ENCODE data around the gene BDKRB1. TPM values are rescaled to one million over a fixed set of nuclear protein-coding genes. Genes with fewer than 3 reads are reported as not detected.

BDKRB1 gene
- total RNA-seq: not detected

- H3K36me3 ChIP-seq: no peaks in the 10 kb centered on the region
- no peak within 1 kb of the TSS for H3K4me3 ChIP-seq
- intact Hi-C loops (cut with DNase I): no loop called here
- no peak for DNase-seq (ENCODE audit: low spot score in 2 of 2)
- H3K27ac ChIP-seq: no peak within 1 kb of the TSS
- H3K9me3 ChIP-seq: peaks cover 0 to 5% of the 10 kb centered on the region in 2 donors
- no peak for TF ChIP-seq CTCF (IDR thresholded peaks at IDR 0.05)
- H3K27me3 ChIP-seq: no peaks in the 10 kb centered on the region
- no peaks in the 10 kb centered on the region for H3K4me1 ChIP-seq
Observed at GRCh38 chr14:96255501-96256366, at the start of gene BDKRB1. BDKRB1 (plus strand) TSS chr14:96256210; CDS start chr14:96263683, 7,473 bp downstream.

- peaks cover 5% of the 10 kb centered on the region for H3K27me3 ChIP-seq
- no peaks in the 10 kb centered on the region for H3K36me3 ChIP-seq
- H3K9me3 ChIP-seq: no peaks in the 10 kb centered on the region
- no peak for TF ChIP-seq CTCF (IDR thresholded peaks at IDR 0.05)
- intact Hi-C loops (cut with DNase I): no loop called here
- no peak overlapping the region for H3K27ac ChIP-seq
- no peaks in the 10 kb centered on the region for H3K4me1 ChIP-seq
- H3K4me3 ChIP-seq: no peak overlapping the region
- no peak for DNase-seq (ENCODE audit: low spot score in 2 of 2)
Observed at GRCh38 chr14:96206461-96206860, 49.5 kb upstream of the BDKRB1 start.

- no peak overlapping the region for H3K27ac ChIP-seq
Observed at GRCh38 chr14:96207686-96208085, 48.3 kb upstream of the BDKRB1 start.

GRCh38 chr14:96208739-96209138 lies 47.3 kb upstream of the BDKRB1 start:
- no peaks in the 10 kb centered on the region for H3K27me3 ChIP-seq
- intact Hi-C loops (cut with DNase I): no loop called here

More at GRCh38 chr14:96207686-96208085, 48.3 kb upstream of the BDKRB1 start:
- H3K27me3 ChIP-seq: peaks cover 1% of the 10 kb centered on the region
- H3K36me3 ChIP-seq: no peaks in the 10 kb centered on the region
- no peak for TF ChIP-seq CTCF (IDR thresholded peaks at IDR 0.05)
- no peak overlapping the region for H3K4me3 ChIP-seq
- intact Hi-C loops (cut with DNase I): no loop called here
- DNase-seq (ENCODE audit: low spot score in 2 of 2): no peak
- H3K9me3 ChIP-seq: peaks cover 0 to 5% of the 10 kb centered on the region in 2 donors
- no peaks in the 10 kb centered on the region for H3K4me1 ChIP-seq

GRCh38 chr14:96212140-96212539 lies 43.9 kb upstream of the BDKRB1 start:
- intact Hi-C loops (cut with DNase I): no loop called here
- Histone ChIP-seq H3K27me3 (no peaks in the 10 kb centered on the region), H3K27ac (no peak overlapping the region), H3K4me3 (no peak overlapping the region), H3K9me3 (peaks cover 0 to 5% of the 10 kb centered on the region in 2 donors), H3K4me1 (no peaks in the 10 kb centered on the region), H3K36me3 (no peaks in the 10 kb centered on the region)
- TF ChIP-seq CTCF (IDR thresholded peaks at IDR 0.05): no peak
- no peak for DNase-seq (ENCODE audit: low spot score in 2 of 2)

More at GRCh38 chr14:96208739-96209138, 47.3 kb upstream of the BDKRB1 start:
- TF ChIP-seq CTCF (IDR thresholded peaks at IDR 0.05): no peak
- Histone ChIP-seq H3K4me1 (no peaks in the 10 kb centered on the region), H3K4me3 (no peak overlapping the region), H3K27ac (no peak overlapping the region), H3K9me3 (peaks cover 0 to 5% of the 10 kb centered on the region in 2 donors), H3K36me3 (no peaks in the 10 kb centered on the region)
- DNase-seq (ENCODE audit: low spot score in 2 of 2): no peak

Data from ascending aorta (tissue), 2 donors.